ENCODE data around the gene CHRNE.

DNA sequence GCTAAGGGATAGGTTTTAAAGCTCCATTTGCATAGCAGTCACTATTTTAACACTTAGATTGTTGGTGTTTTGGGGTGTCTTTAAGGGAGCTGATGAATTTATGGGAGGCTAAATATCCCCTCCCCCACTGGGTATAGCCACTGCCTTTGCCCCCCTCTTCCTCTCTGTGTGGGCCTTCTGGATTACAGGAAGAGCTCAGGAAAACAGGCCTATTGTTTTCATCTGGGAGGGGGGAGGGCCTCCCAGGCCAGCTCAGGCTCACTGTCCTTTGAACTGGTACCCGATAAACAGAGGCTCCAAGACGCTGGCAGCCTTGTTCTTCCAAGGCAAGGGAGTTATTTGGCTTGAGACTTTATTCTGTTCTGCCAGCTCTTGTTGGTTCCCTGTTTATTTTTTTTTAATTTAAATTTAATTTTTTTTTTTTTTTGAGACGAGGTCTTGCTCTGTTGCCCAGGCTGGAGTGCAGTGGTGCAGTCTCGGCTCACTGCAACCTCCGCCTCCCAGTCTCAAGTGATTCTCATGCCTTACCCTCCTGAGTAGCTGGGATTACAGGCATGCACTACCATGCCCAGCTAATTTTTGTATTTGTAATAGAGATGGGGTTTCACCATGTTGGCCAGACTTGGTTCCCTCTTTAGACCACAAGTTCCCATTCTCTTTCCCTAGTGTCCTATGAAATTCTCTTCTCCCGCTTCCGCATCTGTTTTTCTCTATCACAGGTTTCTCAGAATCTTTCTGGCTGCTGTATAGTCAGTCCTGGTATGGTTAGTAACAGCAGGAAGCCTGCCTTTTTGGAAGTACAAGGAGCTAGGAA is 44.6 kb downstream of the CHRNE start:
- TF ChIP-seq EP300 (IDR thresholded peaks at IDR 0.05; ENCODE audit: borderline replicate concordance) (no peak), TCF12 (IDR thresholded peaks at IDR 0.05; ENCODE audit: low read depth) (no peak), RAD21 (IDR thresholded peaks at IDR 0.05; ENCODE audit: low read depth) (no peak), TAF1 (IDR thresholded peaks at IDR 0.05; ENCODE audit: low read depth) (no peak)
- TF ChIP-seq, protein P1, sequence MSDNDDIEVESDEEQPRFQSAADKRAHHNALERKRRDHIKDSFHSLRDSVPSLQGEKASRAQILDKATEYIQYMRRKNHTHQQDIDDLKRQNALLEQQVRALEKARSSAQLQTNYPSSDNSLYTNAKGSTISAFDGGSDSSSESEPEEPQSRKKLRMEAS (IDR thresholded peaks at IDR 0.05) = no peak
- TF ChIP-seq, protein P2, sequence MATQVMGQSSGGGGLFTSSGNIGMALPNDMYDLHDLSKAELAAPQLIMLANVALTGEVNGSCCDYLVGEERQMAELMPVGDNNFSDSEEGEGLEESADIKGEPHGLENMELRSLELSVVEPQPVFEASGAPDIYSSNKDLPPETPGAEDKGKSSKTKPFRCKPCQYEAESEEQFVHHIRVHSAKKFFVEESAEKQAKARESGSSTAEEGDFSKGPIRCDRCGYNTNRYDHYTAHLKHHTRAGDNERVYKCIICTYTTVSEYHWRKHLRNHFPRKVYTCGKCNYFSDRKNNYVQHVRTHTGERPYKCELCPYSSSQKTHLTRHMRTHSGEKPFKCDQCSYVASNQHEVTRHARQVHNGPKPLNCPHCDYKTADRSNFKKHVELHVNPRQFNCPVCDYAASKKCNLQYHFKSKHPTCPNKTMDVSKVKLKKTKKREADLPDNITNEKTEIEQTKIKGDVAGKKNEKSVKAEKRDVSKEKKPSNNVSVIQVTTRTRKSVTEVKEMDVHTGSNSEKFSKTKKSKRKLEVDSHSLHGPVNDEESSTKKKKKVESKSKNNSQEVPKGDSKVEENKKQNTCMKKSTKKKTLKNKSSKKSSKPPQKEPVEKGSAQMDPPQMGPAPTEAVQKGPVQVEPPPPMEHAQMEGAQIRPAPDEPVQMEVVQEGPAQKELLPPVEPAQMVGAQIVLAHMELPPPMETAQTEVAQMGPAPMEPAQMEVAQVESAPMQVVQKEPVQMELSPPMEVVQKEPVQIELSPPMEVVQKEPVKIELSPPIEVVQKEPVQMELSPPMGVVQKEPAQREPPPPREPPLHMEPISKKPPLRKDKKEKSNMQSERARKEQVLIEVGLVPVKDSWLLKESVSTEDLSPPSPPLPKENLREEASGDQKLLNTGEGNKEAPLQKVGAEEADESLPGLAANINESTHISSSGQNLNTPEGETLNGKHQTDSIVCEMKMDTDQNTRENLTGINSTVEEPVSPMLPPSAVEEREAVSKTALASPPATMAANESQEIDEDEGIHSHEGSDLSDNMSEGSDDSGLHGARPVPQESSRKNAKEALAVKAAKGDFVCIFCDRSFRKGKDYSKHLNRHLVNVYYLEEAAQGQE (IDR thresholded peaks at IDR 0.05; ENCODE audit: low read depth) = no peak

Measured in Ishikawa (cell line).